ENCODE measurements around the gene ANKRD65. TPM values are rescaled to one million over a fixed set of nuclear protein-coding genes. Genes with fewer than 3 reads are reported as not detected.

ANKRD65 gene
- total and polyA plus RNA-seq, 5 donors, result 1.6 to 4.5 (median 3.1) TPM

DNA sequence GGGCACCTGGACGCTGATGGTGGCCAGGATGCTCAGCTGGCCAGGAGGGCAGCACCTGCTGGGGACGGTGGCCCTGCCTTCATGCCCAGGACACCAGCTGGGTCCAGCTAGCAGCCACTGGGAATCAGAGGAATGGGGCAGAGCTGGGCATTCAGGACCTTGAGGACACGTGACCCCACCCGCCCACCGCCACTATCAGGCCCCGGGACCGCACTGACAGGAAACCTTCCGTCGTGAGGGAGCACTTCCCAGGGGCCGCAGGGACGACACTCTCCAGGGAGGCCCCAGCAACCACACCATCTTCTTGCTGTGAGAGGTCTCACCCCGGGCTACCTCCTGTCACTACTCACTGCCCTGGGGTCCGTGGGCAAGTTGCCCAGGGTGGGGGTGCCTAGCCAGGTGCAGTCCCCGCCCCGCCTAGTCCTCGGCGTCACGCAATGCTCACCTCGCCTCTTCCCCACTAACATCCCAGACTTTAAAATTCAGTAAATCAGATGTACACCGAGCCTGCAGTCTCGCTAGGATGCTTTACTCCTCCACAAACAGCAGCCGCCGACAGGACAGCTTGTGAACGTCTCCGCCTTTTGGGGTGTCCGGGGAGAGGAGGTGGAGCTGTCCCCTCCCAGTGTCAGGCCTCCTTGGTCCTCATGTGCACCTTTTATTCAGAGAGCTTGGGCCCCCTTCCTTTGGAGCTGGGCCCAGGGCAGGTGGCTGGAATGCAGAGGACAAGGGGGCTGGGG, 19.4 kb upstream of the ANKRD65 start:
- 72% methylated on average over 26 of the region's 26 CpGs for WGBS
- intact Hi-C loops (cut with DNase I), result loop anchor here in 1 of 4 donors (5.0 kb wide), 1 partner anchor 57 kb away; no protein-coding TSS in a partner anchor
- Histone ChIP-seq H3K4me1 (ENCODE audit: control insufficient read depth, insufficient read depth, low read length) (no peaks in the 10 kb centered on the region), H3K27ac (ENCODE audit: low read length) (no peak overlapping the region), H3K27me3 (ENCODE audit: control insufficient read depth, insufficient read depth) (no peaks in the 10 kb centered on the region), H3K9me3 (ENCODE audit: control insufficient read depth, low read length) (no peaks in the 10 kb centered on the region), H3K4me3 (ENCODE audit: low read length) (no peak overlapping the region)
- ATAC-seq, result no peak
- peak in 2 of 3 donors; percentile 55 to 71 for DNase-seq

DNA sequence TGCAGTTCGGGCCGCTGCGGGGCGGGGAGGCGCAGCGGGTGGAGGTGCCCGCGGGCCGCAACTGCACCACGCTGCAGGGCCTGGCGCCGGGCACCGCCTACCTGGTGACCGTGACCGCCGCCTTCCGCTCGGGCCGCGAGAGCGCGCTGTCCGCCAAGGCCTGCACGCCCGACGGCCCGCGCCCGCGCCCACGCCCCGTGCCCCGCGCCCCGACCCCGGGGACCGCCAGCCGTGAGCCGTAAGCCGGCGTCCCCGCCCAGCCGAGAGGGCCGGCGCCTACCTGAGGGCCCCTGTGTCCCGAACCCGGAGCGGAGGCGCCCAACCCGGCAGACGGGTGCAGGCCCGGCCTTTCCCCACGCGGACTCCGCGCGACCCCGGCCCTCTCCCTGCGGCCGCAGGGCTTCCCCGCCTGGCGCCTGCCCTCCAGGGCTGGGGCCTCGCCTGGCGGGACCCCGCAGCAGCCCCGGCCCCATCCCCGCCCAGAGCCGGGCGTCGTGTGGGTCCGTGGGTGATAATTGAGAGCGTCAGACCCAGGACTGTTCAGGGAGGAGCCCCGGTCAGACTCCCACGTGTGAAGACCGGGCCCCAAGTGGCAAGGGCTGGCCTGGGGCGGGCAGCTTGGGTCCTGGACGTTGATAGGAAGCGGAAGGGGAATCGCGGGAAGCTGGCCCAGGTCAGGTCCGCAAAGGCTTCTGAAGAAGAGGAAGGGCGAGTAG, 18.6 kb upstream of the ANKRD65 start:
- 83% methylated on average over 82 of the region's 82 CpGs for WGBS
- no peak overlapping the region for H3K27ac ChIP-seq (ENCODE audit: low read length)
- no peak for ATAC-seq
- H3K4me3 ChIP-seq (ENCODE audit: low read length), result no peak overlapping the region
- intact Hi-C loops (cut with DNase I), result loop anchor here in 1 of 4 donors (5.0 kb wide), 1 partner anchor 58 kb away; no protein-coding TSS in a partner anchor
- H3K27me3 ChIP-seq (ENCODE audit: control insufficient read depth, insufficient read depth), result no peaks in the 10 kb centered on the region
- no peaks in the 10 kb centered on the region for H3K4me1 ChIP-seq (ENCODE audit: control insufficient read depth, insufficient read depth, low read length)
- no peaks in the 10 kb centered on the region for H3K9me3 ChIP-seq (ENCODE audit: control insufficient read depth, low read length)
- peak in 2 of 3 donors; percentile 55 for DNase-seq

DNA sequence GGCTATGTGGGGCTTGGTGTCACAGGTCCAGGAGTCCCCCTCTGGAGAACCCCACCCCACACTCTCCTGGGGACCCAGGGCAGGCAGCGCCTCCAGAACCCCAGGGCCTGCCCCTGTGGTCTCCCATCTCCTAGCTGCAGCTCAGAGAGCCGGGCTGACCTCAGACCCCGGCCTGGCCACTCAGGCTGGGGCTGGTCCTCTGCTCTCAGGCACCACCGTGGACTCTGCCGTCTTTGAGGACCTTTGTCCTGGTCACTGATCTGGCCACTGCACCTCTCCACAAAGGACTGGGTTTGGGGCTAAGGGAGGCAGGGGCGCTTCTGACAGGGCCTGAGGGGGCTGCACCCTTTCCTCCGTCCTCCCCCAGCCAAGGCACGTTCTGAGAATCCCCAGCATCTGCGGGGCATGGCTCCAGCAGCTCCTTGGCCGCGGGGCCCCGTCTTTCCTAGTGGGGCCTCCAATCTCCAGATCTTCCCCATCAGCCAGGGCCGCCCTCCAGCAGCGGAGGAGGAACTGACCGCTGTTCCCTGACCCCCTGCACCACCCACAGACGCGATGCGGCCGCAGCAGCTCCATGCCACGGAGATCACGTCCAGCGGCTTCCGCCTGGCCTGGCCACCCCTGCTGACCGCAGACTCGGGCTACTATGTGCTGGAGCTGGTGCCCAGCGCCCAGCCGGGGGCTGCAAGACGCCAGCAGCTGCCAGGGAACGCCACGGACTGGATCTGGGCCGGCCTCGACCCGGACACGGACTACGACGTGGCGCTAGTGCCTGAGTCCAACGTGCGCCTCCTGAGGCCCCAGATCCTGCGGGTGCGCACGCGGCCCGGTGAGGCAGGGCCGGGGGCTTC, 17.7 kb upstream of the ANKRD65 start:
- H3K4me1 ChIP-seq (ENCODE audit: control insufficient read depth, insufficient read depth, low read length), result no peaks in the 10 kb centered on the region
- DNase-seq (peak in 2 of 3 donors; percentile 34 to 60), ATAC-seq (no peak)
- H3K27ac ChIP-seq (ENCODE audit: low read length), result no peak overlapping the region
- intact Hi-C loops (cut with DNase I), result no loop called here
- no peaks in the 10 kb centered on the region for H3K9me3 ChIP-seq (ENCODE audit: control insufficient read depth, low read length)
- 90% methylated on average over 45 of the region's 45 CpGs for WGBS
- no peak overlapping the region for H3K4me3 ChIP-seq (ENCODE audit: low read length)
- no peaks in the 10 kb centered on the region for H3K27me3 ChIP-seq (ENCODE audit: control insufficient read depth, insufficient read depth)

DNA sequence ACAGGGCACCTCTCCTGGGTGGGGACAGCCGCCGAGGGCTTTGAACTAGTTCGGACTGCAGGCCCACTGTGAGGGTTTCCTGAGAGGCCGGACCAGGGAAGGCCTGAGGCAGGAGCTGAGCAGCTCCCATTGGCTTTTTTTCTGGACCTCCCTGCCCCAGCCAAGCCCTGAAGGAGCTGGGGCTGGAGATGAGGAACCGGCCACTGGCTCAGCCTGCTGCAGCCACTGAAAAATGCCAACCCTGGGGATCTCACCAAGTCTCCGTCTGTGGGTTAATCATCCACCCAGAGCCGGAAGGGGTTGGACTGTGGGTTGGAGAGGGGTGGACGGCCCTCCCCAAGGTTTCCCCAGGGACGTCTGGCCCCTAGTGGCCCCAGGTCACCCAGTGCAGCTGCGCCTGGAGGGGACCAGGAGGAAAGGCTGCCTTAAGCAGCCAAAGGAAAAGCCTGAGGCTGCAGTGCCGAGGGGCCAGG, 16.9 kb upstream of the ANKRD65 start:
- Histone ChIP-seq H3K27me3 (ENCODE audit: control insufficient read depth, insufficient read depth) (no peaks in the 10 kb centered on the region), H3K4me3 (ENCODE audit: low read length) (no peak overlapping the region), H3K9me3 (ENCODE audit: control insufficient read depth, low read length) (no peaks in the 10 kb centered on the region), H3K4me1 (ENCODE audit: control insufficient read depth, insufficient read depth, low read length) (no peaks in the 10 kb centered on the region), H3K27ac (ENCODE audit: low read length) (no peak overlapping the region)
- no peak for ATAC-seq
- intact Hi-C loops (cut with DNase I), result no loop called here
- DNase-seq, result peak in 2 of 3 donors; percentile 32 to 59
- 64% methylated on average over 11 of the region's 11 CpGs for WGBS

DNA sequence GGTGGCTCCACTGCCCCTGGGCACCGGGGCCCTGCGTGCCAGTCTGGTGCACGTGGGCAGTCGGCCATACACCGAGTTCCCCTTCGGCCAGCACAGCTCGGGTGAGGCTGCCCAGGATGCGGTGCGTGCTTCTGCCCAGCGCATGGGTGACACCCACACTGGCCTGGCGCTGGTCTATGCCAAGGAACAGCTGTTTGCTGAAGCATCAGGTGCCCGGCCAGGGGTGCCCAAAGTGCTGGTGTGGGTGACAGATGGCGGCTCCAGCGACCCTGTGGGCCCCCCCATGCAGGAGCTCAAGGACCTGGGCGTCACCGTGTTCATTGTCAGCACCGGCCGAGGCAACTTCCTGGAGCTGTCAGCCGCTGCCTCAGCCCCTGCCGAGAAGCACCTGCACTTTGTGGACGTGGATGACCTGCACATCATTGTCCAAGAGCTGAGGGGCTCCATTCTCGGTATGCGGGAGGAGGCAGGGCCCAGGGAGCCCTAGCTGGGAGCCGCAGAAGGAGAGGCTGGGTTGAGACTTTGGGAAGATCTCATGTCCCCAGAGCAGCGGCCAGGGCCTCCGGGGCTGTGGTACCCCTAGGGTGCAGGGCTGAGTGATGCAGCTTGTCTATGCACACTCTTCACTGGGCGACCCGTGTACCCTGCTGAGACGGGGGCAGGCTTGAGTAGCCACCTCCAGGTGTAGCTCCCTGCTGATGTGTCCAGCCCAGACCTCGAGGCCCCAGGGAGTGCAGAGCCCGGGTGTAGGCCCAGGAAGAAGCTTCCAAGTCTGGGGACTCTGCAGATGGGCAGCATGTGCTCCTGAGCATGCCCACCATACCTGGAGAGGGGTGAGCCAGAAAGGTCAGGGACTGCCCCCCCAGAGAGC, 16.2 kb upstream of the ANKRD65 start:
- no peak for ATAC-seq
- intact Hi-C loops (cut with DNase I), result no loop called here

DNA sequence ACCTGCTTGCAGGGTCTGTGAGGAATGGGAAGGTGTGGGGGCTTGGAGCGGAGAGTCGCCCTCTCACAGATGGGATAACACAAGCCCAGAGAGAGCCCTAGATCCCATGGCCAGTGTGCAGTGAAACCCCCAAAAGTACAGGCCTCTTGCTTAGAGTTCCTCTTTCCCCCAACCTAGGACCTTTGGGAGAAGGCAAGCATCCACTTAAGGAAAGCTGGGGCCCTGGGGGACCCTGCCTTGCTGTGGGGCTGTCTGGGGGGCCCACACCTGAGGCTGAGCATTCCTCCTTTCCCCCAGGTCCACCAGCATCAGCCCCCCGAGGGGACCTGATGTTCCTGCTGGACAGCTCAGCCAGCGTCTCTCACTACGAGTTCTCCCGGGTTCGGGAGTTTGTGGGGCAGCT, 15.6 kb upstream of the ANKRD65 start:
- ATAC-seq (no peak), DNase-seq (no peak)
- Histone ChIP-seq H3K4me1 (ENCODE audit: control insufficient read depth, insufficient read depth, low read length) (peaks cover 4% of the 10 kb centered on the region), H3K27me3 (ENCODE audit: control insufficient read depth, insufficient read depth) (no peaks in the 10 kb centered on the region), H3K4me3 (ENCODE audit: low read length) (no peak overlapping the region), H3K9me3 (ENCODE audit: control insufficient read depth, low read length) (no peaks in the 10 kb centered on the region), H3K27ac (ENCODE audit: low read length) (no peak overlapping the region)
- intact Hi-C loops (cut with DNase I), result no loop called here
- WGBS, result 76% methylated on average over 7 of the region's 7 CpGs

More for the DNA sequence above, 16.2 kb upstream of the ANKRD65 start:
- WGBS, result 74% methylated on average over 31 of the region's 31 CpGs
- peak in 2 of 3 donors; percentile 50 to 62 for DNase-seq
- H3K27ac ChIP-seq (ENCODE audit: low read length), result no peak overlapping the region
- no peaks in the 10 kb centered on the region for H3K9me3 ChIP-seq (ENCODE audit: control insufficient read depth, low read length)
- no peak overlapping the region for H3K4me3 ChIP-seq (ENCODE audit: low read length)
- H3K27me3 ChIP-seq (ENCODE audit: control insufficient read depth, insufficient read depth), result no peaks in the 10 kb centered on the region
- H3K4me1 ChIP-seq (ENCODE audit: control insufficient read depth, insufficient read depth, low read length), result peaks cover 3% of the 10 kb centered on the region

DNA sequence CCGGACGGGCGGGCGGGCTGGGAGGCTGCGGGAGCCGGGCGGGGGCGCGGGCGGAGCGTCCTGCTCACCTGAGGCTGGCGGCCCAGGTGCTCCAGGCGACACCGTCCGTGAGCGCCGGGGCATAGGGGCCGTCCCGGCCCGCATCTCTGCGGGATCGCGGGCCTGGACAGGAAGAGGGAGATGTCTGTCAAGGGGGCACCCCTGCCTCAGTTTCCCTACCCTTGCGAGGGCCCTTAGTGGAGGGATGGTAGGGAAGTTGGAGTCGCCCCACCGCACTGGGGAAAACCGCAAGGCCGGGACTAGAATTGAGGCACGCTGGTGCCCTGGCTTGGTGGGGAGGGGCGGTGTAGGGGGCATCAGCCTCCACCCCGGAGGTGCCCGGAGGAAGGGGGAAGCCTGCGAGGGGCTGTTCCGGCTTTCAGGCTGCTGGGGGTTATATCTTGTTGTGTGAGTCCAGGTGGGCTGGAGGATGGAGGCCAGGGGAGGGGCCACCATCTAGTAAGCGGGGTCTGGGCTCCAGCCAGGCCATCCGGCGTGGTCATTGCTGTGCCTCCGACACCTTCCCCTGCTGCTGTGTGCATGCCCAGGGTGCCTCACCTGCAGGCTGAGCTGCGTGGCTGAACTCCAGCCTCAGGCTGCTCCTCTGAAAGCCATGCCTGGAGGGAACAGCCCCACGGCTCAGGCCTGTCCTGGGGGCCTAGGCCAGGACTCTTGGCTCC, 15.0 kb upstream of the ANKRD65 start:
- ATAC-seq, result no peak
- peaks cover 4% of the 10 kb centered on the region for H3K4me1 ChIP-seq (ENCODE audit: control insufficient read depth, insufficient read depth, low read length)
- H3K9me3 ChIP-seq (ENCODE audit: control insufficient read depth, low read length), result no peaks in the 10 kb centered on the region
- H3K4me3 ChIP-seq (ENCODE audit: low read length), result peak overlapping the region; percentile 51
- 19% methylated on average over 40 of the region's 40 CpGs for WGBS
- peak in 2 of 3 donors; percentile 57 to 59 for DNase-seq
- H3K27ac ChIP-seq (ENCODE audit: low read length), result no peak overlapping the region
- intact Hi-C loops (cut with DNase I), result no loop called here
- no peaks in the 10 kb centered on the region for H3K27me3 ChIP-seq (ENCODE audit: control insufficient read depth, insufficient read depth)

DNA sequence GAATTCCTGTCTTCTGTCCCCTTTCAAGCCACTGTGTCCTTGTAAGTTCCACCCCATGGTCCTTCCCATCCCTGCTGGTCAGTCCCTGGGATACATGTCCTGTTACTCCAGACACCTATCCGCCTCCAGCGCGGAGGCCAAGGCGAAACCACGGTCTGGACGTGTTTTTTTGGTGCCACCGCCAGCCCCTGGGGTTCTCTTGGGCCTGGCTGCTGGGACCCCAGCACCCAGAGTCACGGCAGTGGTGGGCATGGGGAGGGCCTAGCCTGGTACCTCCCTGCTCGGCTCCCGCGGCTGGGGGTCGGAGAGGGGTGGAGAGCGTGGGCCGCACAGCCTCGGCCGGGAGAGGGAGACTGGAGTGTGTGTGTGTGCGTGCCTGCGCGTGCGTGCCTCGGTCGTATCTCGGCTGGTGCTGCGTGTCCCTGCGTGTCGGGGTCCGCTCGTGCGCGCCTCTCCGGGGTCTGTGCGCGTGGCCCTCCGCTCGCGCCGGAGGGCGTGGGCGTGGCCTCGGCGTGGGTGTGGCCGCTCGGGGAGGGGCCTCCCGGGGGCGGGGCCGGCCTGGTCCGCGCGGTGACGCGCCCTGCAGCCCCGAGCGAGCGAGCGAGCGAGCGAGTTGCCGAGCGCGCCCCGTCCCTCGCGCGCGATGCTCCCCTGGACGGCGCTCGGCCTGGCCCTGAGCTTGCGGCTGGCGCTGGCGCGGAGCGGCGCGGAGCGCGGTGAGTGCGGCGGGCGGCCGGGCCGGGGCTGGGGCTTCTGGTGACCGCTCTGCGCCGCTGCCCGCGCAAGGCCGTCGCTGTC, 14.2 kb upstream of the ANKRD65 start, which contains the start of gene VWA1:
Gene VWA1, plus strand, starts transcription at position 585 of the 798 bp plus-strand sequence. Its CDS starts 59 bp downstream, at position 644.
- Histone ChIP-seq H3K4me3 (ENCODE audit: low read length) (peak within 1 kb of the TSS; percentile 51), H3K27ac (ENCODE audit: low read length) (peak within 1 kb of the TSS; percentile 67), H3K4me1 (ENCODE audit: control insufficient read depth, insufficient read depth, low read length) (peaks cover 6% of the 10 kb centered on the region), H3K9me3 (ENCODE audit: control insufficient read depth, low read length) (no peaks in the 10 kb centered on the region), H3K27me3 (ENCODE audit: control insufficient read depth, insufficient read depth) (no peaks in the 10 kb centered on the region)
- ATAC-seq (peak; percentile 47 to 67), DNase-seq (peak; percentile 82 to 92 (median 91))
- intact Hi-C loops (cut with DNase I), result no loop called here
- WGBS, result 8% methylated on average over 89 of the region's 89 CpGs

DNA sequence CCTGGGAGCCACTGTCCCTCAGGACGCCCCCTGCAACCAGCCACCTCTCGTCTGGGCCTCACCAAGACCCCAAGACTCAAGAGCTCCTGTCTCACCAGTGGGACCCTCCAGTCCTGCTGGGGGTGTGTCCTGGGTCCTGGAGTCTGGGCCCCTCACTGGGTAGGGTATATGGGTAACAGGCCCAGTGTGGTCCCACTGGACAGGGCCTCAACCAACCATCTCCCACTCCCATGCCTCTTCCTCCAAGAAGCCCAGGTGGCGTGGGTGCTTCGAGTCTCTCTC, 13.7 kb upstream of the ANKRD65 start:
- no peaks in the 10 kb centered on the region for H3K9me3 ChIP-seq (ENCODE audit: control insufficient read depth, low read length)
- intact Hi-C loops (cut with DNase I), result no loop called here
- 65% methylated on average over 4 of the region's 4 CpGs for WGBS
- no peak for DNase-seq
- ATAC-seq, result no peak
- peaks cover 6% of the 10 kb centered on the region for H3K4me1 ChIP-seq (ENCODE audit: control insufficient read depth, insufficient read depth, low read length)
- peak overlapping the region; percentile 67 for H3K27ac ChIP-seq (ENCODE audit: low read length)
- H3K27me3 ChIP-seq (ENCODE audit: control insufficient read depth, insufficient read depth), result no peaks in the 10 kb centered on the region
- no peak overlapping the region for H3K4me3 ChIP-seq (ENCODE audit: low read length)
